ENCODE results near the gene OTUD7B. TPM values are rescaled to one million over a fixed set of nuclear protein-coding genes. Genes with fewer than 3 reads are reported as not detected.
A peak's percentile ranks its signal among the peaks of the same experiment; 100 is the strongest.

Gene OTUD7B
- total RNA-seq, 1 experiment from 2014 or later: 19.0 TPM

- no peaks in the 10 kb centered on the region for H3K27me3 ChIP-seq (replicated peaks; ENCODE audit: insufficient read depth, low read depth, low read length, poor library complexity)
- intact Hi-C loops (cut with micrococcal nuclease; ENCODE audit: unreplicated experiment): no loop called here
- no peak for DNase-seq (ENCODE audit: low spot score)
- TF ChIP-seq CTCF (conservative IDR thresholded peaks at IDR 0.05; ENCODE audit: low read depth, low read length) (no peak), EZH2 (IDR thresholded peaks at IDR 0.05; ENCODE audit: borderline replicate concordance, low read depth, low read length, poor library complexity, severe bottlenecking) (no peak)
- no peaks in the 10 kb centered on the region for H3K4me1 ChIP-seq (ENCODE audit: insufficient read depth, low read length, poor library complexity, severe bottlenecking)
- no peaks in the 10 kb centered on the region for H3K9me3 ChIP-seq (ENCODE audit: low read depth, low read length, poor library complexity, severe bottlenecking)
- CTCF ChIA-PET: no interaction called here
- no peak overlapping the region for H3K27ac ChIP-seq (ENCODE audit: low read depth, low read length, poor library complexity, severe bottlenecking)
- POLR2A ChIA-PET (ENCODE audit: low non-redundant PET): no interaction called here
- H3K4me3 ChIP-seq (ENCODE audit: low read depth, low read length, poor library complexity, severe bottlenecking): no peak overlapping the region
- BruUV-seq (replicated peaks): no TSS peak
- H3K36me3 ChIP-seq (ENCODE audit: insufficient read depth, low read length, poor library complexity, severe bottlenecking): peaks cover 20% of the 10 kb centered on the region
These were observed 103.9 kb downstream of the OTUD7B start for GRCh38 chr1:149906570-149907075.

GRCh38 chr1:149903836-149904491, 106.6 kb downstream of the OTUD7B start:
- DNase-seq (ENCODE audit: low spot score): no peak
- no peak for TF ChIP-seq EZH2 (IDR thresholded peaks at IDR 0.05; ENCODE audit: borderline replicate concordance, low read depth, low read length, poor library complexity, severe bottlenecking)
- TF ChIP-seq CTCF (conservative IDR thresholded peaks at IDR 0.05; ENCODE audit: low read depth, low read length): no peak
- no TSS peak for BruUV-seq (replicated peaks)
- no peak overlapping the region for H3K4me3 ChIP-seq (ENCODE audit: low read depth, low read length, poor library complexity, severe bottlenecking)
- no peak overlapping the region for H3K27ac ChIP-seq (ENCODE audit: low read depth, low read length, poor library complexity, severe bottlenecking)
- no peaks in the 10 kb centered on the region for H3K27me3 ChIP-seq (replicated peaks; ENCODE audit: insufficient read depth, low read depth, low read length, poor library complexity)
- H3K9me3 ChIP-seq (ENCODE audit: low read depth, low read length, poor library complexity, severe bottlenecking): no peaks in the 10 kb centered on the region
- ChIA-PET CTCF (no interaction called here), POLR2A (ENCODE audit: low non-redundant PET) (no interaction called here)
- H3K36me3 ChIP-seq (ENCODE audit: insufficient read depth, low read length, poor library complexity, severe bottlenecking): peaks cover 11% of the 10 kb centered on the region
- intact Hi-C loops (cut with micrococcal nuclease; ENCODE audit: unreplicated experiment): no loop called here
- H3K4me1 ChIP-seq (ENCODE audit: insufficient read depth, low read length, poor library complexity, severe bottlenecking): peaks cover 5% of the 10 kb centered on the region

- TSS peak; percentile 55 for BruUV-seq (replicated peaks)
- H3K9me3 ChIP-seq (ENCODE audit: low read depth, low read length, poor library complexity, severe bottlenecking): no peaks in the 10 kb centered on the region
- peak within 1 kb of the TSS; percentile 51 for H3K4me3 ChIP-seq (ENCODE audit: low read depth, low read length, poor library complexity, severe bottlenecking)
- ChIA-PET POLR2A (ENCODE audit: low non-redundant PET) (interaction anchor here (1.1 kb wide), 1 partner anchor 13 kb away, joined by 3 read pairs; a partner anchor contains a TSS), CTCF (interaction anchor here (0.9 kb wide), 1 partner anchor 43 kb away, joined by 4 read pairs; no protein-coding TSS in a partner anchor)
- peaks cover 5% of the 10 kb centered on the region for H3K4me1 ChIP-seq (ENCODE audit: insufficient read depth, low read length, poor library complexity, severe bottlenecking)
- intact Hi-C loops (cut with micrococcal nuclease; ENCODE audit: unreplicated experiment): loop anchor here (5.0 to 10.0 kb wide), 2 partner anchors 148 to 265 kb away; no protein-coding TSS in a partner anchor
- peak; percentile 97 for DNase-seq (ENCODE audit: low spot score)
- no peak for TF ChIP-seq CTCF (conservative IDR thresholded peaks at IDR 0.05; ENCODE audit: low read depth, low read length)
- no peak for TF ChIP-seq EZH2 (IDR thresholded peaks at IDR 0.05; ENCODE audit: borderline replicate concordance, low read depth, low read length, poor library complexity, severe bottlenecking)
- peak within 1 kb of the TSS; percentile 75 for H3K27ac ChIP-seq (ENCODE audit: low read depth, low read length, poor library complexity, severe bottlenecking)
- H3K36me3 ChIP-seq (ENCODE audit: insufficient read depth, low read length, poor library complexity, severe bottlenecking): no peaks in the 10 kb centered on the region
- H3K27me3 ChIP-seq (replicated peaks; ENCODE audit: insufficient read depth, low read depth, low read length, poor library complexity): no peaks in the 10 kb centered on the region
These were observed 110.9 kb downstream of the OTUD7B start, which contains the start of gene BOLA1 for GRCh38 chr1:149899460-149900284. TSS of gene BOLA1 (plus strand) at chr1:149899568. CDS start at chr1:149900060, 492 bp downstream.
